Fibroblast of lung (primary cell): Measurements from ENCODE around the gene DAGLB.

Source experiments
- CTCF ChIP-seq, 2 donors: IDR thresholded peaks in 1 of 2; conservative IDR thresholded peaks in 1 of 2; 1 replicate in 1 of 2; 2 replicates in 1 of 2; pipeline ENCODE4 v1.5.1; 2011 to 2012; ENCODE audit warnings: low read length in 2 of 2, control low read depth in 1 of 2, inconsistent platforms in 1 of 2, low read depth in 1 of 2, mild to moderate bottlenecking in 1 of 2
- EZH2 ChIP-seq: IDR thresholded peaks from 2 replicates; pipeline ENCODE4 v1.5.1; 2012; ENCODE audit warnings: low read length, control low read depth, mild to moderate bottlenecking; ENCODE audit errors: missing control alignments

GRCh38 chr7:6447581-6448199, at the start of gene DAGLB:
- TF ChIP-seq CTCF (conservative IDR thresholded peaks at IDR 0.05 in 1 of 2, IDR thresholded peaks at IDR 0.05 in 1 of 2; ENCODE audit: low read depth in 1 of 2, low read length in 2 of 2) (no peak), EZH2 (no peak)
